ENCODE data around the gene ZNF532.

ZNF532 gene

GRCh38 chr18:58858591-58859468, 5.8 kb upstream of the ZNF532 start:
- H3K4me3 ChIP-seq (ENCODE audit: control insufficient read depth, low read depth, low read length): no peak overlapping the region
- DNase-seq (ENCODE audit: low read depth): no peak
- no peak for TF ChIP-seq CTCF (IDR thresholded peaks at IDR 0.05; ENCODE audit: control insufficient read depth, insufficient read depth, low read depth, low read length, missing control alignments)

GRCh38 chr18:58859907-58860306, 4.8 kb upstream of the ZNF532 start:
- TF ChIP-seq CTCF (IDR thresholded peaks at IDR 0.05; ENCODE audit: control insufficient read depth, insufficient read depth, low read depth, low read length, missing control alignments): no peak
- H3K4me3 ChIP-seq (ENCODE audit: control insufficient read depth, low read depth, low read length): no peak overlapping the region
- DNase-seq (ENCODE audit: low read depth): no peak

DNA sequence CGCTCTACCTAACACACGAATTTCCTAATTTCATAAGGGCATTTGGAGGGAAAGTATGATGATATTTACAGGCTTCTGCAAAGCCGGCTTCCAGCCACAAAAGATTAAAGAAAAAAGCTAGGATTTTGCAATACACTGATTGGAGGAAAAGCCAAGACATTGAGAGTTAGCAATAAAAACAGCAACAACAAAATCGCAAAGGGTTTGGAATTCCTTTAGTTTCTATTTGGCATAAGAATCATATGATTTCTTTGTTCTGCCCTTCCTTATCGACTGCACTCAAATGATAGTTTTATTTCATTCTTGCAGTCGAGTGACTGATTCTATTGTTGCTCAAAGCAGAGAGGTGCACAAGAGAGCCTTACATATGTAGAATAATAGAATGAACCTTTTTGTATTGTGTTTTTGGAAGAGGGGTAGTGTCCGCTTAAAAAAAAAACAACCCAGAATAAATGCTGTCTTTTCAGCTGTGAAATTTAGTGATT, 3.9 kb upstream of the ZNF532 start:
- H3K4me3 ChIP-seq (ENCODE audit: control insufficient read depth, low read depth, low read length): no peak overlapping the region
- TF ChIP-seq CTCF (IDR thresholded peaks at IDR 0.05; ENCODE audit: control insufficient read depth, insufficient read depth, low read depth, low read length, missing control alignments): no peak
- peak; percentile 52 for DNase-seq (ENCODE audit: low read depth)

DNA sequence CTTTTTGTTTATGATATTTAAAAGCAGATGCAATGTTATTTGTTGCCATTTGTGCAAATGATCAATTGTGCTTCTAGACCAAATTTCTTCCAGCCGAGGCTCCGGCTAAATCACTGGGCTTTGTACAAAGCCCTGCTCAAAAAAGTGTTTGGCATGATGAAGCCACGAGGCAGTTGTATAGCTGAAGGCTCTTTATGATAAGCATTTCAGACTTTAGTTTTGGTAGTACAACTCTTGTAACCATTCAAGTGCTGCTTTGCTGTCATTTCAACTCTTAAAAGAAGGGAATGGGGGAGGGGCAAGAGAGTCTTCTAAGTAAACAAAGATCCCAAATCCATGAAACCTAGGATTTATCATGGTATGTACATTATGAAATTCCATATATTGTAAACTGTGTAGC, 3.3 kb upstream of the ZNF532 start:
- no peak for TF ChIP-seq CTCF (IDR thresholded peaks at IDR 0.05; ENCODE audit: control insufficient read depth, insufficient read depth, low read depth, low read length, missing control alignments)
- H3K4me3 ChIP-seq (ENCODE audit: control insufficient read depth, low read depth, low read length): no peak overlapping the region
- no peak for DNase-seq (ENCODE audit: low read depth)

- H3K4me3 ChIP-seq (ENCODE audit: control insufficient read depth, low read depth, low read length): no peak overlapping the region
- no peak for DNase-seq (ENCODE audit: low read depth)
These were observed 2.8 kb upstream of the ZNF532 start for GRCh38 chr18:58861861-58862301.

DNA sequence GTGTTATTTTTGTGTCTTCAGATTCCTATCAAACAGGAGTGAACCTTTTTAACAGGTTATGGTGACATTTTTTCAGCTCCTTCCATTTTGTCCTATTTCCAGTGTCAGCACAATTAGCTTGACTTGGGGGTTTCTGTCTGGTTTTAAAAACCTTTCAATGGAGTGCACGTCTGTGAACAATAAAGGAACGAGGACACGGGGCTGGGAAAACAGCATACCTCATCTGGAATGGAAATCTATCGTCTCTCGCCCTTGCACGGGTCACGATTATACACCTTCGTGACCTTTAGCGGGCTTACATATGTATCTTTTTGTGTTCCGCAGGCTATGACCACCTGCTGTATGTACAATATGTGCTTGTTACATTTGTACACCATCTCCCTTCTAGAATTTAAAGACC, 2.3 kb upstream of the ZNF532 start:
- no peak overlapping the region; the same call in 1 of the 2 replicates for H3K4me3 ChIP-seq (ENCODE audit: control insufficient read depth, low read depth, low read length)
- TF ChIP-seq CTCF (IDR thresholded peaks at IDR 0.05; ENCODE audit: control insufficient read depth, insufficient read depth, low read depth, low read length, missing control alignments): no peak
- DNase-seq (ENCODE audit: low read depth): no peak

More at GRCh38 chr18:58861861-58862301, 2.8 kb upstream of the ZNF532 start:
- TF ChIP-seq CTCF (IDR thresholded peaks at IDR 0.05; ENCODE audit: control insufficient read depth, insufficient read depth, low read depth, low read length, missing control alignments): no peak

All from AG09309 (cell line).